ENCODE measurements around the gene SMIM14.
"Not testable (repeated sequence)": the region's sequence is repeated elsewhere in the genome, so short reads cannot be mapped to it uniquely, and the experiment has no call there.

DNA sequence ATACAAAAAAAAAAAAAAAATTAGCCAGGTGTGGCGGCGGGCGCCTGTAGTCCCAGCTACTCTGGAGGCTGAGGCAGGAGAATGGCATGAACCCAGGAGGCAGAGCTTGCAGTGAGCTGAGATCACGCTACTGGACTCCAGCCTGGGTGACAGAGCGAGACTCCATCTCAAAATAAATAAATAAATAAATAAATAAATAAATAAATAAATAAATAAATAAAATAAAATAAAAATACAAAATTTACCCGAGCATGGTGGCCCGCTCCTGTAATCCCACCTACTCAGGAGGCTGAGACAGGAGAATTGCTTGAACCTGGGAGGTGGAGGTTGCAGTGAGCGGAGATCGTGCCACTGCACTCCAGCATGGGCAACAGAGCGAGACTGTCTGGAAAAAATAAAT lies 37.0 kb upstream of the SMIM14 start:
- not testable (repeated sequence) for TF ChIP-seq EZH2 (IDR thresholded peaks at IDR 0.05; ENCODE audit: borderline replicate concordance); EZH2phosphoT487 (IDR thresholded peaks at IDR 0.05; ENCODE audit: low read depth, severe bottlenecking, unreplicated experiment)
- TF ChIP-seq, protein P1, sequence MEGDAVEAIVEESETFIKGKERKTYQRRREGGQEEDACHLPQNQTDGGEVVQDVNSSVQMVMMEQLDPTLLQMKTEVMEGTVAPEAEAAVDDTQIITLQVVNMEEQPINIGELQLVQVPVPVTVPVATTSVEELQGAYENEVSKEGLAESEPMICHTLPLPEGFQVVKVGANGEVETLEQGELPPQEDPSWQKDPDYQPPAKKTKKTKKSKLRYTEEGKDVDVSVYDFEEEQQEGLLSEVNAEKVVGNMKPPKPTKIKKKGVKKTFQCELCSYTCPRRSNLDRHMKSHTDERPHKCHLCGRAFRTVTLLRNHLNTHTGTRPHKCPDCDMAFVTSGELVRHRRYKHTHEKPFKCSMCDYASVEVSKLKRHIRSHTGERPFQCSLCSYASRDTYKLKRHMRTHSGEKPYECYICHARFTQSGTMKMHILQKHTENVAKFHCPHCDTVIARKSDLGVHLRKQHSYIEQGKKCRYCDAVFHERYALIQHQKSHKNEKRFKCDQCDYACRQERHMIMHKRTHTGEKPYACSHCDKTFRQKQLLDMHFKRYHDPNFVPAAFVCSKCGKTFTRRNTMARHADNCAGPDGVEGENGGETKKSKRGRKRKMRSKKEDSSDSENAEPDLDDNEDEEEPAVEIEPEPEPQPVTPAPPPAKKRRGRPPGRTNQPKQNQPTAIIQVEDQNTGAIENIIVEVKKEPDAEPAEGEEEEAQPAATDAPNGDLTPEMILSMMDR (IDR thresholded peaks at IDR 0.05; ENCODE audit: poor library complexity): not testable (repeated sequence)

All from hepatocyte (in vitro differentiated cells).